Aorta (tissue), 5 donors: Measurements from ENCODE around the gene CHGA. TPM values are rescaled to one million over a fixed set of nuclear protein-coding genes. Genes with fewer than 3 reads are reported as not detected.

Source experiments
- ATAC-seq: fragments of 200-7000 bp; cut with Tn5 transposase; one replicate; pipeline ENCODE4 v1.9.1; 2022; ENCODE audit warnings: moderate library complexity; ENCODE audit not compliant: low FRiP score
- DNase-seq, 2 donors: peaks; one replicate each; pipeline ENCODE4 v3.0.0-alpha.2; 2020
- H3K27ac ChIP-seq, 2 donors: one replicate each; pipeline ENCODE4 v1.5.1; 2013; ENCODE audit warnings: low read length in 2 of 2, mild to moderate bottlenecking in 2 of 2, moderate library complexity in 2 of 2, control low read depth in 1 of 2, inconsistent platforms in 1 of 2, low read depth in 1 of 2
- H3K27me3 ChIP-seq, 2 donors: one replicate each; pipeline ENCODE4 v1.6.1; 2013; ENCODE audit warnings: control low read depth in 1 of 2, low read length in 1 of 2, mild to moderate bottlenecking in 1 of 2, moderate library complexity in 1 of 2; ENCODE audit not compliant: insufficient read depth in 2 of 2, control insufficient read depth in 1 of 2
- H3K36me3 ChIP-seq, 2 donors: one replicate each; pipeline ENCODE4 v1.6.1; 2013; ENCODE audit warnings: control low read depth in 1 of 2, low read length in 1 of 2, mild to moderate bottlenecking in 1 of 2; ENCODE audit not compliant: insufficient read depth in 2 of 2, control insufficient read depth in 1 of 2
- H3K4me1 ChIP-seq, 2 donors: one replicate each; pipeline ENCODE4 v1.6.1; 2013; ENCODE audit warnings: low read length in 2 of 2, control low read depth in 1 of 2, mild to moderate bottlenecking in 1 of 2, moderate library complexity in 1 of 2; ENCODE audit not compliant: insufficient read depth in 2 of 2, control insufficient read depth in 1 of 2
- H3K4me3 ChIP-seq, 2 donors: one replicate each; pipeline ENCODE4 v1.5.1; 2013; ENCODE audit warnings: low read length in 2 of 2, control low read depth in 1 of 2, mild to moderate bottlenecking in 1 of 2
- H3K9me3 ChIP-seq: one replicate; pipeline ENCODE4 v1.6.1; 2013; ENCODE audit warnings: mild to moderate bottlenecking, low read length; ENCODE audit not compliant: control insufficient read depth
- WGBS, 2 donors: extraction: QIAGEN DNeasy Blood & Tissue Kit; methylation state at CpG; one replicate each; pipeline ENCODE4 v1.1.7; 2013; 5-methylcytosine and 5-hydroxymethylcytosine counted together
- intact Hi-C, 2 donors: fragments of 100-400 bp; cut with DNase I; formaldehyde crosslinking; loops; one replicate each; pipeline versions ENCODE4 v1.14.2 to v1.15.0; 2022
- polyA plus RNA-seq, 2 donors: library from polyadenylated mRNA; stranded (reverse); fragments of 200-250 nt; gene quantifications; one replicate each; pipeline ENCODE4 v1.2.3, GENCODE V29; 2013
- total RNA-seq, 2 donors: library from RNA; stranded (reverse); fragmentation: NEBNext Ultra II Directional; extraction: Animal tissue kit (Norgen Biotek cat#: 25700); gene quantifications; one replicate each; pipeline ENCODE4 v1.2.1, GENCODE V29; 2021
- donor health status: healthy with polysubstance abuse.
- donor health status: Bipolar disorder and iron deficiency.
- donor health status: DM: no; HTN: no; CAD: no.
- donor health status: DM: no; HTN: no; CAD: no.
- donor health status: DM: yes; HTN: yes; CAD: no.

Gene CHGA
- total and polyA plus RNA-seq, 4 donors = 0.13 to 4.8 TPM; not detected in 2

DNA sequence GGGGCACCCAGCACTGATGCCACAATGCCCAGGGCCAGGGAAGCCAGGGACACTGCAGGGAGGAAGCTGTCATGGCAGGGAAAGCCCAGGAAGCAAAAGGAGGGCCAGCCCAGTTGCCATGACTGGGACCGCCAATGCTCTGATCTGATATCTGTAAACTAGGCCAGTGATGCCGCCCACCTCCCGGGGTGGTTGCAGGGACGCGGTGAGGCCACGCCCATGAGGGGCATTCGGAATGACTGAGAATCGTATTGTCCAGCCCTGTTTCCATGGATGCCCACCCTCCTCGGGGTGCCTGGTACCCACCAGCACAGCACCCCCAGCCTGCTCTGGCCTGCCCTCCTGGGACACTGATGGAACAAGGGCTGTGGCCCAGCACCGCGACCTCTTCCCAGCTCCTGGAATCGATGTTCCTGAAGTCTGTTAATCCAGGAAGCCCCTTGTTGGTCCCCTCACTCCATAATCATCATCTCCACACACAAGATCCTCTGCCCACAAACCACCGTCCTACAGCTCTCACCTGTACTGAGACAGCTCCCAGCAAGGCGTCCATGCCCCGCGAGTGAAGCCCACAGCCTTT is 48.7 kb downstream of the CHGA start:
- DNase-seq (peak in 1 of 2 donors; percentile 31), ATAC-seq (no peak)
- no peaks in the 10 kb centered on the region for H3K27me3 ChIP-seq
- H3K4me1 ChIP-seq = no peaks in the 10 kb centered on the region
- peaks cover 3% of the 10 kb centered on the region for H3K9me3 ChIP-seq
- intact Hi-C loops = loop anchor here (5.0 kb wide), 1 partner anchor 166 kb away; no protein-coding TSS in a partner anchor
- no peak overlapping the region for H3K4me3 ChIP-seq
- no peaks in the 10 kb centered on the region for H3K36me3 ChIP-seq
- 96 to 97% methylated on average over 16 of the region's 16 CpGs for WGBS, 2 donors
- H3K27ac ChIP-seq = no peak overlapping the region

DNA sequence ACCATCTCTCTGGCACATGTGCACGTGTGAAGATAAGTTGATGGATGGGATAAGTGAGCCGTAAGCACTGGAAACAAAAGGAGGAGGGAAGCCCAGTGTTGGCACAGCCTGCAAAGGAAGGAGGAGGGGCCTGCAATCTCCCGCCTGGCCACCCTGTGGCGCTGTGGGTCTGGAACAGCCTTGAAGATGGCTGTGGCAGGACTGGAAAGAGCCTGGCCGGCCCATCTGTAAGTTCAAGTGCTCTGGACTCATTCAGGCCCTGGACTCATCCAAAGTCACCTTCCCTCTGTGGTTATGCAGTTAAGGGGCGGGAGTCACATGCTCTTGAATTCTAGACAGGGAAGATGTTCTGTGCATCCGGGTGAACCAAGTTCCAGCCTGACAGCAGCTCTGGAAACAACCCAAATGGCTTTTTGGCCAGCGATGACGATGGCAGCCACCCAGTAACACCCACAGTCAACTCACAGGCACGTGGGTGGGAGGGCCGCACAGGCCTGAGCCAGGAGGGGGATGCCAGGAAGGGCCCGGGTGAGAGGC is 50.4 kb downstream of the CHGA start:
- intact Hi-C loops = loop anchor here (5.0 kb wide), 1 partner anchor 164 kb away; no protein-coding TSS in a partner anchor
- ATAC-seq (peak; percentile 79), DNase-seq (peak; percentile 63 to 91)
- Histone ChIP-seq H3K36me3 (no peaks in the 10 kb centered on the region), H3K9me3 (peaks cover 3% of the 10 kb centered on the region), H3K27me3 (no peaks in the 10 kb centered on the region), H3K27ac (no peak overlapping the region), H3K4me3 (no peak overlapping the region), H3K4me1 (no peaks in the 10 kb centered on the region)
- 14 to 16% methylated on average over 12 of the region's 12 CpGs for WGBS, 2 donors

DNA sequence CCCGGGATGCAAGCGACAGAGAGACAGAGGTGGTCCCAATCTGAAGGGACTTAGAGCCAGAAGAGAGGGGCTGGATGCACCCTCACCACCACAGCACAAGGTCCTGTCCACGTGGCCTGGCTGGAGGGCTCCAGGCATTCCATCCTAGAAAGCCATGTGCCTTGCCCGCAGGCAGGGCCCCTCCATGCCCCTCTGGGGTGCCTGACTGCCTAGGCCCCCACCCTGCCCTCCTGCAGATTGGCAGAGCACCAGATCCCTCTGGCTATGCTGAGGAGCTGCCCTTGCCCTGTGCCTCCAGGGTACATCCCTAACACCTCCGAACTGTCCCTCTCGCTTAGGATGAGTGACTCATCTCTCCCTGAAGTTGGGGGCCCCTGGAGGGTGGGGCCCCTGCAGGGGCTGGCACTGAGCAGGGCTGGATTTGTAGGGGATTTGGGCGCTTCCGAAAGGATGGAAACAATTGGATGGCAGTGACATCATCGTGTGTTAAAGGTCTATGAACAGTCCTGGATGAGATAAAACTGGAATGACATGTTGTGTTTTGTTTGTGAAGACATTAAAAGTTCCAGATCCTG is 50.9 kb downstream of the CHGA start:
- no peak overlapping the region for H3K4me3 ChIP-seq
- ATAC-seq = peak; percentile 5
- intact Hi-C loops = loop anchor here (5.0 kb wide), 1 partner anchor 163 kb away; no protein-coding TSS in a partner anchor
- H3K27ac ChIP-seq = no peak overlapping the region
- 57 to 59% methylated on average over 9 of the region's 9 CpGs for WGBS, 2 donors
- no peaks in the 10 kb centered on the region for H3K4me1 ChIP-seq
- H3K9me3 ChIP-seq = peaks cover 3% of the 10 kb centered on the region
- no peak for DNase-seq
- no peaks in the 10 kb centered on the region for H3K27me3 ChIP-seq
- no peaks in the 10 kb centered on the region for H3K36me3 ChIP-seq

DNA sequence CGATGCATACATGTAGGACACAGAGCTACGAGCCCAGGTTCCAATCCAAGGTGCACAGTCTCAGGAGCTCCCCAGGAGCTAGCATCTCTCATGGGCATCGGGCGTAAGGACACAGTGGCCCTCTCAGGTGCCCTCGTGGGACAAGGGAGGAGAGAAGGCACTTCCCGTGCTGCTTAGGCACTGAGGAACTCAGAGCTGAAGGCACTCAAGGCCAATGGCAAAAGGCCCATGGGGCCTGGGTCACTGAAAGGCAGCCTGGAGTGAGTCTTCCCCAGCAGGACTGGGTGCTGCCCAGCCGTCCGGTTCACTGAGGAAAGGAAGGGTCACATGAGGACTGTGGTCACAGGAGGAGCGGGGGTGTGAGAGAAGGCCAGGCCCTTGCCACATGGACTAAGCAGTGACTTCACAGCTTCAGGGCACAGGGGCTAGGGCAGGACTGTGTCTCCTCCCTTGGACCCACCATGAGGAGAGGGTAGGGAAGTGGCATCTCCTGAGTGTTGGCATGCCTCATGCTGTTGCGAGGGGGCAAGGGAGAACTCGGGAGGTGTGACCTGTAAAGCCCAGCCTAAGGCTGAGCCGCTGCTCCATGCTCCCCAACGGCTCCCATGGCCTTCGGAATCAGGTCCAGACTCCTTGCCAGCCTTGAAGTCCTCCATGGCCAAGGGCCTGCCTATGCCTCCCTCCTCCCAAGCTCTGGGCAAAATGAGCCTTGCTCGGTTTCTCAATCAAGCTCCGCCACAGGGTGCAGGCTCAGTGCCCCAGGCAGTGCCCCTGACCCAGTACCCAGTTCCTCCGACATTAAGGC is 51.8 kb downstream of the CHGA start:
- Histone ChIP-seq H3K36me3 (no peaks in the 10 kb centered on the region), H3K27ac (no peak overlapping the region), H3K9me3 (peaks cover 3% of the 10 kb centered on the region), H3K4me3 (no peak overlapping the region), H3K27me3 (no peaks in the 10 kb centered on the region), H3K4me1 (no peaks in the 10 kb centered on the region)
- 92 to 94% methylated on average over 17 of the region's 17 CpGs for WGBS, 2 donors
- ATAC-seq (no peak), DNase-seq (peak; percentile 31 to 69)
- intact Hi-C loops = loop anchor here (5.0 kb wide), 1 partner anchor 163 kb away; no protein-coding TSS in a partner anchor

DNA sequence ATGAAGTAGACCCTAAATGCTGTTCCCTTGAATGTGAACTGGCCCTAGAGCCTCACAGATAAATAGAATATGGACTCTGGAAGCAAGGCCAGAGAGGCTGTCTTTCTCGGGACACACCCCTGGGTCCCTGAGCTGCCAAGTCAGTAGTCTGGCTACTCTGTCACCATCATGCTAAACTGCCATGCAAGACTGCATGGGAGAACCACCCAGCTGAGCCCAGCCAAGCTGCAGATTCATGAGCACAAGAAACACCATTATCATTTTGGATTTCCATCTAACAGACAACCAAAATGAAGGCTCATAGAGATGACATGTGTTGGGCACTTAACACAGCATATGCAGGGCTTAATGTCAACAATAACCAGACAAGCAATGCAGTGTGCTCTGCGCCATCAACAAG is 53.3 kb downstream of the CHGA start:
- ATAC-seq (no peak), DNase-seq (peak in 1 of 2 donors; percentile 38)
- intact Hi-C loops = no loop called here
- WGBS, 2 donors = 97 to 98% methylated on average over 2 of the region's 2 CpGs
- no peaks in the 10 kb centered on the region for H3K4me1 ChIP-seq
- no peaks in the 10 kb centered on the region for H3K27me3 ChIP-seq
- no peaks in the 10 kb centered on the region for H3K36me3 ChIP-seq
- no peak overlapping the region for H3K27ac ChIP-seq
- peaks cover 3% of the 10 kb centered on the region for H3K9me3 ChIP-seq
- no peak overlapping the region for H3K4me3 ChIP-seq

DNA sequence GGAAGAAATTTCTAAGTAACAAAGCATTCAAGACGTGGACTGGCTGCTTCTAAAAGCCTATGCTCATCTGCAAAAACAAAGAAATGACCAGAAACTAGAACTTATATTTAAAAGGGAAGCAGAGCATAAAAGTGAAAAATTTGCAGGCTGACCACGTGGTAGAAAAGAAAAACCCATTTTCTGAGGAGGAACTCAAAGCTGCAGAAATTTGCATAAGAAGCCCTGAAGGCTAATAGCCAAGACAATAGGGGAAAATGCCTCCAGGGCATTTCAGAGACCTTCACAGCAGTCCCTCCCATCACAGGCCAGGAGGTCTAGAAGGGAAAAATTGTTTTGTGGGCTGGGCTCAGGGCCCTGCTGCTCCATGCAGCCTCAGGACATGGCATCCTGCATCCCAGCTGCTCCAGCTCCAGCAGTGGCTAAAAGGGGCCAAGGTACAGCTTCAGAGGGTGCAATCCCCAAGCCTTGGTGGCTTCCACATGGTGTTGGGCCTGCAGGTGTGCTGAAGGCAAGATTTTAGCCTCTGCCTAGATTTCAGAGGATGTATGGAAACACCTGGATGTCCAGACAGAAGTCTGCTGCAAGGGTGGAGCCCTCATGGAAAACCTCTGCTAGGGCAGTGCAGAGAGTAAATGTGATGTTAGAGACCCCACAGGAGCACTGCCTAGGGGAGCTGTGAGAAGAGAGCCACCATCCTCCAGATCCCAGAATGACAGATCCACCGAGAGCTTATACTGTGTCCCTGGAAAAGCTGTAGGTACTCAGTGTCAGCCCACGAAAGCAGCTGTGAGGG is 55.5 kb downstream of the CHGA start:
- H3K4me3 ChIP-seq = no peak overlapping the region
- 91 to 93% methylated on average over 4 of the region's 4 CpGs for WGBS, 2 donors
- H3K27ac ChIP-seq = no peak overlapping the region
- no peak for ATAC-seq
- peak in 1 of 2 donors; percentile 22 for DNase-seq
- peaks cover 3% of the 10 kb centered on the region for H3K9me3 ChIP-seq
- no peaks in the 10 kb centered on the region for H3K4me1 ChIP-seq
- no peaks in the 10 kb centered on the region for H3K36me3 ChIP-seq
- no peaks in the 10 kb centered on the region for H3K27me3 ChIP-seq
- intact Hi-C loops = no loop called here

DNA sequence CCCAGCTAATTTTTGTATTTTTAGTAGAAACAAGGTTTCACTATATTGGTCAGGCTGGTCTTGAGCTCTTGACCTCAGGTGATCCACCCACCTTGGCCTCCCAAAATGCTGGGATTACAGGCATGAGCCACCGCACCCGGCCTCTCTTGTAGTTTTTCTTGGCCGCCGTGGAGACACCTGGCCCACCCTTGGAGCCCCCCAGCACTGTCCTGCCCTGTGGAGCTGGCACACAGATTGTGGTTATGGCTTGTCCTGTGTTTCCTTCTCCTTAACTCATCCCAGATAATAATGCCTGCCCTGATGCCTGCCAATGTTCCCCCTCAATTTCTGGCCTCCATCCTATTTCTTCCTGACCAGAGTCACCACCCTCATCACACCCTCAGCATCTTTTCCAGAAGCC is 57.9 kb downstream of the CHGA start:
- DNase-seq = peak in 1 of 2 donors; percentile 43
- Histone ChIP-seq H3K9me3 (peaks cover 3% of the 10 kb centered on the region), H3K4me3 (no peak overlapping the region), H3K4me1 (peaks cover 0 to 2% of the 10 kb centered on the region in 2 donors), H3K27ac (no peak overlapping the region), H3K27me3 (no peaks in the 10 kb centered on the region), H3K36me3 (no peaks in the 10 kb centered on the region)
- no peak for ATAC-seq
- intact Hi-C loops = no loop called here
- 100% methylated on average over 4 of the region's 4 CpGs for WGBS, 2 donors

DNA sequence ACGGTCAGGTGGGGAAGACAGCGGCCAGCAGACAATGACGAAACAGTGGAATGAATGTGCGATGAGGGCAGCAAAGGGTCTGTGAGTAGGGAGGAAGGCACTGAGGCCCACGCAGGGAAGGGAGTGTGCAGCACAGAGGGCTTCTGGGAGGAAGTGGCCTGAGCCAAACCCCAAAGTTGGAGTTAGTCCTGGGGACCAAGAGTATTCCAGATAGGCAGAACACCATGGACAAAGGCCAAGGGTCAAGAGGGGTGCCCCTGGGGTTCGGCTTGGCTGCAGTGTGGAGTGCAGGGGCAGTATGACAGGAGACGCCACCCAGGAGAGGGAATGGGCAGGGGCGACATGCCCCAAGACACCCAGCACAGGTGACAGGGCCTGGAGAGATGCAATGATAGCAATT is 58.8 kb downstream of the CHGA start:
- intact Hi-C loops = no loop called here
- Histone ChIP-seq H3K27ac (no peak overlapping the region), H3K4me3 (no peak overlapping the region), H3K9me3 (no peaks in the 10 kb centered on the region), H3K4me1 (peaks cover 0 to 3% of the 10 kb centered on the region in 2 donors), H3K27me3 (no peaks in the 10 kb centered on the region), H3K36me3 (no peaks in the 10 kb centered on the region)
- peak in 1 of 2 donors; percentile 40 for DNase-seq
- 97 to 98% methylated on average over 8 of the region's 8 CpGs for WGBS, 2 donors
- no peak for ATAC-seq
